ENCODE results near the gene SNX27. TPM values are rescaled to one million over a fixed set of nuclear protein-coding genes. Genes with fewer than 3 reads are reported as not detected.
"Not testable (repeated sequence)": the region's sequence is repeated elsewhere in the genome, so short reads cannot be mapped to it uniquely, and the experiment has no call there.

SNX27 gene
- total RNA-seq, 2 donors from 2014 or later: 33.6 to 36.3 TPM

GRCh38 chr1:151584780-151585179, 27.1 kb upstream of the SNX27 start:
- Mint-ChIP-seq H3K27ac (peak overlapping the region; percentile 37), H3K4me3 (no peak overlapping the region)

DNA sequence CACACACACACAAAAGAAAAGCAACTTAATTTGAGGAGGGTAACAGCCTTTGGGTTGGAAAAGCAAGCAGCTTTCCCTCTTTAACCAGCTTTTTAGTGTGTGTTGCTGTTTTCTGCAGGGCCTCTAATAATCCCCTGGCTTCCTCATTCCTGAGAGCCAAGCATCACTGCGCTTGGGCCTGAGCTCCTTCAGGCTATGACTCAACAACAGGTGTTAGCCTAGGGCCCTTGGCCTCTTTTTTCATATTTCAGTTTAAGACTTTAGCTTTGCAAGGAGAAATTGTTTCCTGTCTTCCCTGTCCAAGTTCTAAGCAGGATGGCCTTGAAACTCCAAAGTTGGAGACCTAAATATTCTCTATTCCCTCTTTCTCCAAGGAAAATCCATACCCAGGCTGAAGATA, 26.2 kb upstream of the SNX27 start:
- no peak for ATAC-seq (replicated peaks)
- peaks cover 5% of the 10 kb centered on the region for H3K27me3 Mint-ChIP-seq
- H3K9me3 Mint-ChIP-seq: peaks cover 5% of the 10 kb centered on the region
- H3K4me1 Mint-ChIP-seq: peaks cover 5% of the 10 kb centered on the region
- no peaks in the 10 kb centered on the region for H3K36me3 Mint-ChIP-seq (ENCODE audit: low read depth)
- no peak overlapping the region for H3K27ac Mint-ChIP-seq
- H3K4me3 Mint-ChIP-seq: no peak overlapping the region

More at GRCh38 chr1:151584780-151585179, 27.1 kb upstream of the SNX27 start:
- H3K27me3 Mint-ChIP-seq: peaks cover under 1% of the 10 kb centered on the region
- no peaks in the 10 kb centered on the region for H3K36me3 Mint-ChIP-seq (ENCODE audit: low read depth)
- ATAC-seq (replicated peaks): no peak
- H3K9me3 Mint-ChIP-seq: peaks cover under 1% of the 10 kb centered on the region
- H3K4me1 Mint-ChIP-seq: peaks cover 5% of the 10 kb centered on the region

DNA sequence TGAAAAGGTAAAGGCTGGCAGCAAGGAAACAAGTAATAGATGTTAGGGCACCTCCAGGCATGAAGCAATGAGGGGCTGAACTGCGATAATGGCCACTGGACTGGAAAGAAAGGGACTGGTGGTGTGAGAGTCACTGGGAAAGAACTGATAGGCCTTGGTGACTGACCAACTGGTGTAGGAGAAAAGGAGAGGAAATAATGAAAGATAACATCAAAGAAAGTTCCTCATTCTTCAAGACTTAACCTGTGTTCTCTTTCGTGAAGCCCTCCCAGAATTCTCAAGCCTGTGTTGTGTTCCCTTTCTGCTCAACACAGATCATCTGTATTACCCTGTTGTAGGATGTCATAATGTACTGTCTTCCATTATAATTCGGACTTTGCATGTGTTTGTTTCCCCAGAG, 20.9 kb upstream of the SNX27 start:
- Mint-ChIP-seq H3K27ac (no peak overlapping the region), H3K9me3 (peaks cover 5% of the 10 kb centered on the region), H3K36me3 (ENCODE audit: low read depth) (no peaks in the 10 kb centered on the region), H3K4me1 (peaks cover 5% of the 10 kb centered on the region), H3K27me3 (peaks cover 5% of the 10 kb centered on the region), H3K4me3 (no peak overlapping the region)
- no peak for ATAC-seq (replicated peaks)

DNA sequence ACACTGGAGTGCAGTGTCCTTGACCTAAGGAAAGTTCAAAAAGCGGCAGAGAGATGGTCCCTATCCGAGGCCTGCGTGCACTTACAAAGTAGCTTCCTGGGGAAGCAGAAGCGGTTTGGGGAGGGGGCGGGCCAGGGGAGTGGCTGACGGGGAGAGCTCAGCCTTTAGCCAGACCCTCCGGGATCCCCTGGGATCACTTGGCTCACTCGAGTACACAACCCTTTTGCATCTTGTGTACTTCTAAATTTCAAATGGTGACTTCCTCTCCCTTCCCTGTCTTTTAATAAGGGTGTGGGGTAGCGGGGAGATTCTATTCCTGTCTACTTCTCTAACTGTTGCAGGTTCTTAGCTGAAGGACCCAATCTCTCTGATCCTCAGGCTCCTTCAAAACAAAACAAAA, 18.1 kb upstream of the SNX27 start:
- no peak overlapping the region for H3K27ac Mint-ChIP-seq
- H3K27me3 Mint-ChIP-seq: peaks cover 5% of the 10 kb centered on the region
- H3K4me1 Mint-ChIP-seq: peaks cover 5% of the 10 kb centered on the region
- H3K4me3 Mint-ChIP-seq: peak overlapping the region; percentile 43
- peaks cover 5% of the 10 kb centered on the region for H3K9me3 Mint-ChIP-seq
- peak; percentile 39 for ATAC-seq (replicated peaks)
- no peaks in the 10 kb centered on the region for H3K36me3 Mint-ChIP-seq (ENCODE audit: low read depth)

- Mint-ChIP-seq H3K27me3 (peaks cover 5% of the 10 kb centered on the region), H3K36me3 (ENCODE audit: low read depth) (no peaks in the 10 kb centered on the region), H3K27ac (no peak overlapping the region)
These were observed 17.7 kb upstream of the SNX27 start for GRCh38 chr1:151594143-151594625.

DNA sequence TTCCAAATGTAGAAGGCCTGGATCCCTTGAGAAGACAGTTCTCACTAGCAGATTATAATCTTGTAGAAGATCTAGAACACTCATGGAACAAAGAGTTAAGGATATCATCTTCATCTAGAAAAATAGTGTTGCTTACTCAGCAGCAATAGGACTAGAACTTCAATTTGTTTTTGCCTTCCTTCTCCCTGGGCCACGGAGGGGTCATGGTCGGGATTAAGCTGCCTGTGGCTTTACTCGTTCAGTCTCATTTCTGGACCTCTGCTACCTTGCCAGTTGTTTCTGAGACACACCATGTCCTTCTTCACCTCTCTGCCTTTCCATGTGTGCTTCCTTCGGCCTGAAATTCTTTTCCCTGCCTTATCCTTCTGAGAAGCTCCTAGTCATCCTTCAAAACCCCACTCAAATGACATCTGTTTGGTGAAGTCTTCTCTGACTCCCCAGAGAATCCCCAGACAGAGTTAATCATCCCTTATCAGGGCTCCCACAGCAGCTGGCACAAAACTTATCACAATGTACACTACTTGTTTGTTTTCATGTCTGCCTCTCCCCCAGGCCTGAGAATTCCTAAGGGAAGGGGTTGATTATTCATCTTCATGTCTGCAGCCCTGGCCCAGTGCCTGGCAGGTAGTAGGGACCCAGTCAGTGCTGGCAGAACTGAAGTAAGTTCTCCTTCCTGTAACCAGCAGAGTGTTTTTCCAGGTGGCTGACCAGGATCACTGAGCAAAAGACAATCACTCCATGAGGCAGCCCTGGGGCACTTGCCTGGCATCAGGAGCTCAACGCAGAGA, 15.5 kb upstream of the SNX27 start:
- ATAC-seq (replicated peaks): no peak
- Mint-ChIP-seq H3K27ac (no peak overlapping the region), H3K9me3 (no peaks in the 10 kb centered on the region), H3K36me3 (ENCODE audit: low read depth) (no peaks in the 10 kb centered on the region), H3K4me1 (peaks cover 5% of the 10 kb centered on the region), H3K4me3 (no peak overlapping the region), H3K27me3 (no peaks in the 10 kb centered on the region)

More at GRCh38 chr1:151594143-151594625, 17.7 kb upstream of the SNX27 start:
- H3K9me3 Mint-ChIP-seq: peaks cover 5% of the 10 kb centered on the region
- peak; percentile 99 for ATAC-seq (replicated peaks)
- peaks cover 5% of the 10 kb centered on the region for H3K4me1 Mint-ChIP-seq
- peak overlapping the region; percentile 43 for H3K4me3 Mint-ChIP-seq

DNA sequence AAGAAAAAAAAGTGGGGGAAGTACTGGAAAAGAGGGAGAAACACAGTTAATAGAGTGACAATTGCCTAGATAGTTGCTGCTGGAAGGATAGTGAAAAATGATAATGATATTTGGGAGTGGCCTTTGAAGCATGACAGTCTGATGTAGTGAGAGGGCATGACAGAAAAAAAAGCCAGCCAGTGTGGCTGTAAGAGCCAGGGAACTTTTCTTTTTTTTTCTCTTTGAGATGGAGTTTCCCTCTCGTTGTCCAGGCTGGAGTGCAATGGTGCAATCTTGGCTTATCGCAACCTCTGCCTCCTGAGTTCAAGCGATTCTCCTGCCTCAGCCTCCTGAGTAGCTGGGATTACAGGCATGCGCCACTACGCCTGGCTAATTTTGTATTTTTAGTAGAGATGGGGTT, 9.3 kb upstream of the SNX27 start:
- H3K36me3 Mint-ChIP-seq (ENCODE audit: low read depth); H3K4me3 Mint-ChIP-seq; H3K27ac Mint-ChIP-seq; H3K4me1 Mint-ChIP-seq; H3K9me3 Mint-ChIP-seq; ATAC-seq (replicated peaks): not testable (repeated sequence)
- peaks cover 12% of the 10 kb centered on the region for H3K27me3 Mint-ChIP-seq

- no peak for ATAC-seq (replicated peaks)
- Mint-ChIP-seq H3K27ac (no peak overlapping the region), H3K9me3 (no peaks in the 10 kb centered on the region), H3K4me3 (no peak overlapping the region), H3K27me3 (peaks cover 17% of the 10 kb centered on the region), H3K4me1 (peaks cover 5% of the 10 kb centered on the region), H3K36me3 (ENCODE audit: low read depth) (no peaks in the 10 kb centered on the region)
These were observed 7.6 kb upstream of the SNX27 start for GRCh38 chr1:151604291-151604690.

DNA sequence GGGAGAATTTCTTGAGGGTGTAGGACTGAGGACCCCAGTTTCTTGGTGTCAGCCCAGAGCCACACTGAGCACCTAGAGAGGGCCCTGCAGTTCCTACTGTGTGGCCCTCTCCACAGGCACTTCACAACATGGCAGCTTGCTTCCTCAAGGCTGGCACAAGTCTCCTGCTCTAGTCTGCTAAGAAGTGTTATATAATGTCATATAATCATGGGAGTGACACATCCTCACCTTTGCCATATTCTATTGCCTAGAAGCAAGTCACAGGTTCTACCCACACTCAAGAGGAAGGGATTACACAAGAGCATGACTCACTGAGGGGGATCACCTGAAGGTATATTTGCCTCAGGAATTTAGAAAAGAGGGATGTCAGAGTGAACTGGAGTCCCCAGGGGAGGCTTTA, 5.5 kb upstream of the SNX27 start:
- Mint-ChIP-seq H3K4me3 (no peak overlapping the region), H3K4me1 (peaks cover 5% of the 10 kb centered on the region), H3K9me3 (no peaks in the 10 kb centered on the region), H3K27me3 (peaks cover 17% of the 10 kb centered on the region), H3K36me3 (ENCODE audit: low read depth) (no peaks in the 10 kb centered on the region), H3K27ac (peak overlapping the region; percentile 1)
- peak; percentile 94 for ATAC-seq (replicated peaks)

DNA sequence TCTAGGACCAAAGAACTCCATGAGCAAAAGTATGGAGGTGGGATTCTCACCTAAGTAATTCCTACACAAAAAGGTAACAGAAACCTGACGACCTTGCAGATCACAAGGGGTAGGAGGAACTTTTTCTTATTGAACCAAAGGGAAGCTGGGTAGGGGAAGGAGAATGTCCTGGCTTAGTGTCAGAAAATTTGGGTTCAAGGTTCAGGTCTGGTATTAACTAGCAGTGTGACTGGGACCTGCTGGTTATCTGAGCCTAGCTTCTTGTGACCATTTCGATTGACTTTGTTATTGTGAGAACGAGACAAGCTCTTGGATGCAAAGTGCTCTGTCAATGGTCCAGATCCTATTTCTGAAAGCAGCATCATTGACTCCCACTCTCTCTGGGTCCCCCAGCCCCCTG, 5.0 kb upstream of the SNX27 start:
- Mint-ChIP-seq H3K27me3 (peaks cover 17% of the 10 kb centered on the region), H3K9me3 (no peaks in the 10 kb centered on the region), H3K4me1 (peaks cover 5% of the 10 kb centered on the region), H3K27ac (peak overlapping the region; percentile 1), H3K36me3 (ENCODE audit: low read depth) (no peaks in the 10 kb centered on the region), H3K4me3 (no peak overlapping the region)
- ATAC-seq (replicated peaks): no peak

- Mint-ChIP-seq H3K27me3 (peaks cover 14% of the 10 kb centered on the region), H3K36me3 (ENCODE audit: low read depth) (peaks cover 19% of the 10 kb centered on the region), H3K4me1 (peaks cover 26% of the 10 kb centered on the region), H3K9me3 (no peaks in the 10 kb centered on the region), H3K27ac (no peak overlapping the region), H3K4me3 (no peak overlapping the region)
- no peak for ATAC-seq (replicated peaks)
These were observed 1.7 kb upstream of the SNX27 start for GRCh38 chr1:151610142-151610541.

GRCh38 chr1:151611288-151611790, 511 bp upstream of the SNX27 start:
- Mint-ChIP-seq H3K36me3 (ENCODE audit: low read depth) (peaks cover 24% of the 10 kb centered on the region), H3K4me3 (peak overlapping the region; percentile 84), H3K4me1 (peaks cover 34% of the 10 kb centered on the region), H3K27me3 (peaks cover 10% of the 10 kb centered on the region), H3K9me3 (no peaks in the 10 kb centered on the region), H3K27ac (peak overlapping the region; percentile 86)
- peak; percentile 9 for ATAC-seq (replicated peaks)

GRCh38 chr1:151612501-151613281, 841 bp downstream of the SNX27 start:
- H3K27ac Mint-ChIP-seq: peak overlapping the region; percentile 99
- ATAC-seq (replicated peaks): no peak
- H3K9me3 Mint-ChIP-seq: no peaks in the 10 kb centered on the region
- H3K4me3 Mint-ChIP-seq: peak overlapping the region; percentile 97
- H3K36me3 Mint-ChIP-seq (ENCODE audit: low read depth): peaks cover 28% of the 10 kb centered on the region
- H3K27me3 Mint-ChIP-seq: peaks cover 5% of the 10 kb centered on the region
- H3K4me1 Mint-ChIP-seq: peaks cover 36% of the 10 kb centered on the region

DNA sequence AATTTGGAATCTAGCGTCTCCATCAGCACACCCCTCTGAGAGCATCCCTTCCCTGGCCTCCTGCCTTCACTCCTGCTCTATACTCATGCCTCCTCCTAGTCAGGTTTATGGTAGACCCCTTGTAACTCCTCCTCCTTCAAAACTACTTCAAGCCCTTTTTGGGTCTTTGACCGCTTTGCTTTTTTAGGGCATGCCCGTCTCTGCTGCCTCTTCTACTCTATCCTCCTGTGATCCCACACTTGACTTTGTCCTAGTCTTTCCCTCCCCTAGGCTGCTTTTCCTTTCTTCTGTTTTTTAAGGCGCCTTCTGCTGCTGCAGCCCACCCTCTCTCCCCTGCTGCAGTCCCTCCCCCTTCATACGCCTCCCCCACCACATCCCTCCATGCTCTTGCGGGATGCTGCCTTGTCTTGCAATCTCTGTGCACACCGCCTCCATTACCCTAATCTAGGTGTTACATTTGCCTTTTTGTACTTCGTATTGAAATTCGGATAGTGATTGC, 1.5 kb downstream of the SNX27 start:
- peak overlapping the region; percentile 97 for H3K4me3 Mint-ChIP-seq
- ATAC-seq (replicated peaks): no peak
- no peaks in the 10 kb centered on the region for H3K9me3 Mint-ChIP-seq
- H3K4me1 Mint-ChIP-seq: peaks cover 36% of the 10 kb centered on the region
- H3K27ac Mint-ChIP-seq: peak overlapping the region; percentile 99
- H3K36me3 Mint-ChIP-seq (ENCODE audit: low read depth): peaks cover 34% of the 10 kb centered on the region
- peaks cover 2% of the 10 kb centered on the region for H3K27me3 Mint-ChIP-seq

Measured in activated T-helper 17 cell treated with anti-CD3 and anti-CD28 coated beads, Interleukin-2, amount 50 U/mL, for 72 hours (primary cell).